ENCODE data around the gene DNAAF3.
"Not testable (repeated sequence)": the region's sequence is repeated elsewhere in the genome, so short reads cannot be mapped to it uniquely, and the experiment has no call there.

The DNAAF3 gene

GRCh38 chr19:55188625-55189024 is 22.2 kb upstream of the DNAAF3 start:
- no peak for DNase-seq
- Mint-ChIP-seq H3K27me3 (peaks cover 32% of the 10 kb centered on the region), H3K36me3 (ENCODE audit: low read depth) (no peaks in the 10 kb centered on the region), H3K27ac (no peak overlapping the region), H3K9me3 (no peaks in the 10 kb centered on the region), H3K4me1 (ENCODE audit: low read depth) (peaks cover 5% of the 10 kb centered on the region), H3K4me3 (no peak overlapping the region)

- Mint-ChIP-seq H3K27me3 (peaks cover 35% of the 10 kb centered on the region), H3K4me3 (no peak overlapping the region)
- DNase-seq = no peak
Observed at GRCh38 chr19:55186080-55186479, 19.7 kb upstream of the DNAAF3 start.

GRCh38 chr19:55181740-55182139 is 15.3 kb upstream of the DNAAF3 start:
- Mint-ChIP-seq H3K4me3 (no peak overlapping the region), H3K27ac (no peak overlapping the region), H3K36me3 (ENCODE audit: low read depth) (no peaks in the 10 kb centered on the region), H3K4me1 (ENCODE audit: low read depth) (peaks cover 18% of the 10 kb centered on the region), H3K9me3 (no peaks in the 10 kb centered on the region), H3K27me3 (peaks cover 73% of the 10 kb centered on the region)
- no peak for DNase-seq

More at GRCh38 chr19:55186080-55186479, 19.7 kb upstream of the DNAAF3 start:
- no peaks in the 10 kb centered on the region for H3K9me3 Mint-ChIP-seq
- H3K4me1 Mint-ChIP-seq (ENCODE audit: low read depth) = peaks cover 5% of the 10 kb centered on the region
- H3K36me3 Mint-ChIP-seq (ENCODE audit: low read depth) = no peaks in the 10 kb centered on the region
- H3K27ac Mint-ChIP-seq = no peak overlapping the region

GRCh38 chr19:55179606-55180484 is 13.4 kb upstream of the DNAAF3 start, which contains the start of gene SYT5:
TSS of gene SYT5 (minus strand) at chr19:55180289. CDS start at chr19:55179041, 1,248 bp downstream.
- H3K27ac Mint-ChIP-seq = no peak within 1 kb of the TSS

GRCh38 chr19:55178781-55179599 is 12.6 kb upstream of the DNAAF3 start:
- Mint-ChIP-seq H3K27me3 (peaks cover 85% of the 10 kb centered on the region), H3K9me3 (no peaks in the 10 kb centered on the region), H3K36me3 (ENCODE audit: low read depth) (no peaks in the 10 kb centered on the region), H3K27ac (no peak overlapping the region), H3K4me3 (peak overlapping the region; percentile 57), H3K4me1 (ENCODE audit: low read depth) (peaks cover 27% of the 10 kb centered on the region)
- peak; percentile 90 for DNase-seq

More at GRCh38 chr19:55179606-55180484, 13.4 kb upstream of the DNAAF3 start, which contains the start of gene SYT5:
- Mint-ChIP-seq H3K9me3 (no peaks in the 10 kb centered on the region), H3K36me3 (ENCODE audit: low read depth) (no peaks in the 10 kb centered on the region), H3K4me3 (peak within 1 kb of the TSS; percentile 59), H3K4me1 (ENCODE audit: low read depth) (peaks cover 19% of the 10 kb centered on the region), H3K27me3 (peaks cover 79% of the 10 kb centered on the region)
- peak; percentile 82 for DNase-seq

GRCh38 chr19:55176076-55176475 is 9.7 kb upstream of the DNAAF3 start:
- no peaks in the 10 kb centered on the region for H3K36me3 Mint-ChIP-seq (ENCODE audit: low read depth)
- DNase-seq = no peak
- H3K9me3 Mint-ChIP-seq = no peaks in the 10 kb centered on the region
- H3K4me1 Mint-ChIP-seq (ENCODE audit: low read depth) = peaks cover 30% of the 10 kb centered on the region
- peaks cover 94% of the 10 kb centered on the region for H3K27me3 Mint-ChIP-seq
- H3K27ac Mint-ChIP-seq = no peak overlapping the region
- no peak overlapping the region for H3K4me3 Mint-ChIP-seq

- DNase-seq = no peak
- Mint-ChIP-seq H3K9me3 (no peaks in the 10 kb centered on the region), H3K36me3 (ENCODE audit: low read depth) (no peaks in the 10 kb centered on the region), H3K27me3 (peaks cover 94% of the 10 kb centered on the region), H3K4me1 (ENCODE audit: low read depth) (peaks cover 28% of the 10 kb centered on the region), H3K4me3 (no peak overlapping the region), H3K27ac (no peak overlapping the region)
Observed at GRCh38 chr19:55175117-55175867, 8.9 kb upstream of the DNAAF3 start.

- Mint-ChIP-seq H3K27me3 (peaks cover 93% of the 10 kb centered on the region), H3K4me3 (peak overlapping the region; percentile 64), H3K36me3 (ENCODE audit: low read depth) (no peaks in the 10 kb centered on the region), H3K27ac (no peak overlapping the region), H3K9me3 (no peaks in the 10 kb centered on the region), H3K4me1 (ENCODE audit: low read depth) (peaks cover 23% of the 10 kb centered on the region)
- no peak for DNase-seq
Observed at GRCh38 chr19:55174425-55175116, 8.2 kb upstream of the DNAAF3 start.

GRCh38 chr19:55173714-55174409 is 7.4 kb upstream of the DNAAF3 start:
- H3K9me3 Mint-ChIP-seq = no peaks in the 10 kb centered on the region
- peaks cover 94% of the 10 kb centered on the region for H3K27me3 Mint-ChIP-seq
- no peaks in the 10 kb centered on the region for H3K36me3 Mint-ChIP-seq (ENCODE audit: low read depth)
- DNase-seq = peak; percentile 65
- peaks cover 17% of the 10 kb centered on the region for H3K4me1 Mint-ChIP-seq (ENCODE audit: low read depth)
- peak overlapping the region; percentile 64 for H3K4me3 Mint-ChIP-seq
- no peak overlapping the region for H3K27ac Mint-ChIP-seq

- Mint-ChIP-seq H3K27ac (no peak overlapping the region), H3K9me3 (no peaks in the 10 kb centered on the region), H3K4me1 (ENCODE audit: low read depth) (peaks cover 13% of the 10 kb centered on the region), H3K4me3 (peak overlapping the region; percentile 64), H3K36me3 (ENCODE audit: low read depth) (no peaks in the 10 kb centered on the region), H3K27me3 (peaks cover 88% of the 10 kb centered on the region)
- no peak for DNase-seq
Observed at GRCh38 chr19:55173186-55173713, 6.8 kb upstream of the DNAAF3 start.

GRCh38 chr19:55172741-55173140 is 6.3 kb upstream of the DNAAF3 start:
- DNase-seq = no peak
- Mint-ChIP-seq H3K4me3 (peak overlapping the region; percentile 31), H3K27ac (no peak overlapping the region), H3K9me3 (no peaks in the 10 kb centered on the region), H3K4me1 (ENCODE audit: low read depth) (peaks cover 13% of the 10 kb centered on the region), H3K36me3 (ENCODE audit: low read depth) (no peaks in the 10 kb centered on the region), H3K27me3 (peaks cover 86% of the 10 kb centered on the region)

- H3K27me3 Mint-ChIP-seq = peaks cover 85% of the 10 kb centered on the region
- not testable (repeated sequence) for H3K9me3 Mint-ChIP-seq; H3K36me3 Mint-ChIP-seq (ENCODE audit: low read depth); DNase-seq; H3K27ac Mint-ChIP-seq; H3K4me3 Mint-ChIP-seq
- H3K4me1 Mint-ChIP-seq (ENCODE audit: low read depth) = peaks cover 13% of the 10 kb centered on the region
Observed at GRCh38 chr19:55172318-55172717, 5.9 kb upstream of the DNAAF3 start.

- peaks cover 85% of the 10 kb centered on the region for H3K27me3 Mint-ChIP-seq
- peaks cover 6% of the 10 kb centered on the region for H3K9me3 Mint-ChIP-seq
Observed at GRCh38 chr19:55171440-55171839, 5.0 kb upstream of the DNAAF3 start.

More at GRCh38 chr19:55171440-55171839, 5.0 kb upstream of the DNAAF3 start:
- H3K36me3 Mint-ChIP-seq (ENCODE audit: low read depth) = no peaks in the 10 kb centered on the region
- no peak overlapping the region for H3K27ac Mint-ChIP-seq
- no peak overlapping the region for H3K4me3 Mint-ChIP-seq
- H3K4me1 Mint-ChIP-seq (ENCODE audit: low read depth) = peaks cover 20% of the 10 kb centered on the region
- no peak for DNase-seq

Data from activated T-cell treated with anti-CD3 and anti-CD28 coated beads, Interleukin-2, amount 50 U/mL, for 24 hours (primary cell).